Ovary (tissue), 3 donors: Measurements from ENCODE around the gene FAM177B.

Source experiments
- POLR2A ChIP-seq: fragments of 450-650 bp; IDR thresholded peaks from one replicate; pipeline ENCODE4 v1.6.1; 2017; ENCODE audit warnings: antibody characterized with exemption, mild to moderate bottlenecking, moderate library complexity
- TF ChIP-seq, protein P1 (sequence below), 3 donors: fragments of 450-650 bp in 2 of 3; fragments of 200-600 bp in 1 of 3; IDR thresholded peaks; one replicate each; pipeline versions ENCODE4 v1.5.1 to v1.8.0; 2016 to 2022; ENCODE audit warnings: antibody characterized with exemption in 3 of 3, mild to moderate bottlenecking in 1 of 3
- donor health status: DM: no; HTN: no; CAD: no.

DNA sequence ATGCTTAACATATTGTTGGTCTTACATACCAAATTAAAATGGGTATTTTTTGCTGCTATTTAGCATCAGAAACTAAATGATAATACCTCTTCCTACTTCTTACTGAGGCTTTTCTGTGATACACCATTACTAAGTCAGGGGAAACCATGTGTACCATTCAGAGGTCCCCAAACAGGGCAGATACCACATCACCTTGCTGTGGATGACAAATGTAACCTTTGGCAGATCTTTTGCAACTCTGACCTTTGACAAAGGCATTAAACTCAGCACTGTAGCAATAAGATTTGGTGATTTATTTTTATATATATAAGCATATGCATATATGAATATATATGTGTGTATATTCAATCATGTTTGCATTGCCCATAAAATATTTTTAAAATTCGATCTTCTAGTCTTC, 2.9 kb downstream of the FAM177B start:
- TF ChIP-seq, protein P1, sequence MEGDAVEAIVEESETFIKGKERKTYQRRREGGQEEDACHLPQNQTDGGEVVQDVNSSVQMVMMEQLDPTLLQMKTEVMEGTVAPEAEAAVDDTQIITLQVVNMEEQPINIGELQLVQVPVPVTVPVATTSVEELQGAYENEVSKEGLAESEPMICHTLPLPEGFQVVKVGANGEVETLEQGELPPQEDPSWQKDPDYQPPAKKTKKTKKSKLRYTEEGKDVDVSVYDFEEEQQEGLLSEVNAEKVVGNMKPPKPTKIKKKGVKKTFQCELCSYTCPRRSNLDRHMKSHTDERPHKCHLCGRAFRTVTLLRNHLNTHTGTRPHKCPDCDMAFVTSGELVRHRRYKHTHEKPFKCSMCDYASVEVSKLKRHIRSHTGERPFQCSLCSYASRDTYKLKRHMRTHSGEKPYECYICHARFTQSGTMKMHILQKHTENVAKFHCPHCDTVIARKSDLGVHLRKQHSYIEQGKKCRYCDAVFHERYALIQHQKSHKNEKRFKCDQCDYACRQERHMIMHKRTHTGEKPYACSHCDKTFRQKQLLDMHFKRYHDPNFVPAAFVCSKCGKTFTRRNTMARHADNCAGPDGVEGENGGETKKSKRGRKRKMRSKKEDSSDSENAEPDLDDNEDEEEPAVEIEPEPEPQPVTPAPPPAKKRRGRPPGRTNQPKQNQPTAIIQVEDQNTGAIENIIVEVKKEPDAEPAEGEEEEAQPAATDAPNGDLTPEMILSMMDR (IDR thresholded peaks at IDR 0.05), result no peak
- TF ChIP-seq POLR2A, result no peak
